GM12864 (cell line): ENCODE results near the gene UTP11.

Experiments used
- DNase-seq: peaks from one replicate; pipeline ENCODE4 v3.0.0-alpha.2; 2011; ENCODE audit warnings: low read depth
- H3K4me3 ChIP-seq: 2 replicates; pipeline ENCODE4 v1.5.1; 2011; ENCODE audit warnings: mild to moderate bottlenecking, low read depth, low read length, control low read depth
- CTCF ChIP-seq: IDR thresholded peaks from 2 replicates; pipeline ENCODE4 v1.5.1; 2011; ENCODE audit warnings: low read depth, mild to moderate bottlenecking, moderate library complexity, low read length, control low read depth, inconsistent platforms; ENCODE audit errors: missing control alignments

Gene UTP11

GRCh38 chr1:38061883-38062328 is 49.4 kb downstream of the UTP11 start:
- no peak for TF ChIP-seq CTCF
- no peak for DNase-seq
- H3K4me3 ChIP-seq = no peak overlapping the region

DNA sequence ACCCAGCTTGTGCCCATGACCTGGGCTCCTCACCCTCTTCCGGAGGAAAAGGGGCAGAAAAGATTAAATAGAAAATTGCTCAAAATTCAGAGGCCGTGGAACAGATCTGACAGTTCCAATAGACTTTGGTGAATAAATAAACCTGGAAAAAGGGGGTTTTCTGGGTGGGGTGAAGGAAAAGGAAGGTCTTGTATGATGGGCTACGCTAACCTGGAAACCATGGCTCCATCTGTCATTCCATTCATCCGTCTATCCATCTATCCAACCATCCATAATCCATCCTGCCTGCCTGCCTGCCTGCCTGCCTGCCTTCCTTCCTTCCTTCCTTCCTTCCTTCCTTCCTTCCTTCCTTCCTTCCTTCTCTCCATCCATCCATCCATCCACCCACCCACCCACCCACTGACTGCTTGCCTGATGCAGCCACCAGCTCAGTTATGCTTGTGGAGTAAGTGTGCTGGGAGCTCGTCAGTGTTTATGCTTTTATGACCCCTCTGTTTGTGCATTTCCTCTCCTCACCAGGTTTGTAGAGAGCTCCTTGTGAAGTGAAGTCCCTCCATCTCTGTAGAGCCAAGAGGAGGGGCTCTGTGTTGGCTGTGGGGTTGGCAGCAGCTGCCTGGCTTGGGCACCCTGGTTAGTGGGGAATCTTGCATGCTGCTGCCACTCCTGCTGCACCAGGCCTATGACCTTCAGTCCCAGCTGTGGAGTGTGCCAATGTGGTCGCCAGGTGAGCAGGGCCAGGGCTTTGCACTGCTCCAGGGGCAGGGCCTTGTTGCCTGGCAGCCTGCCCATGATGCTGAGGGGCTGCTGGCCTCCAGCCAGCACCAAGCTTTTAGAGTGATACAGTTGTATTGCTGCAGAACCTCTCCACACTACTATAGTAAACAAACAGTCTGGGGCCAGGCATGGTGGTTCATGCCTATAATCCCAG is 50.1 kb downstream of the UTP11 start:
- no peak overlapping the region for H3K4me3 ChIP-seq
- DNase-seq = no peak
- no peak for TF ChIP-seq CTCF

DNA sequence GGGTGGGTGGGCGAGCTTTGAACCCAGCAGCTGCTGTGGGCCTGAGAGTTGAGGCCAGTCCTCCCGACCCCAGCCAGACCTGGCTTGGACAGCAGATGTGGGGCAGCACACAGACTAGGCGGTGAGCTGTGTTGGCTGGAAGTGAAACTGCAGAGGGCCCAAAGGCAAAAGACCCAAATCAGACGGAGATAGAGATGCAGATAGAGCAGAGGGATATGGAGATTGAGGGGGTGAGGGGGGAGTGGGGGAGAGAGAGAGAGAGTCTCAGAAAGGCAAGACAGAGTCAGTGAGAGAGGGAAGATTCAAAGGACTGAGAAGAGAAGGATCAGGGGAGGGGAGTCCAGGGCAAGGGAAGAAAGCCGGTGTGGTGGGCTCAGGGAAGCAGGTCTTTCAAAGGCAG is 51.1 kb downstream of the UTP11 start:
- no peak overlapping the region for H3K4me3 ChIP-seq
- no peak for TF ChIP-seq CTCF
- no peak for DNase-seq

- no peak for TF ChIP-seq CTCF
- H3K4me3 ChIP-seq = no peak overlapping the region
- DNase-seq = no peak
Observed at GRCh38 chr1:38064197-38064903, 51.8 kb downstream of the UTP11 start.

- no peak overlapping the region for H3K4me3 ChIP-seq
- no peak for TF ChIP-seq CTCF
- DNase-seq = no peak
Observed at GRCh38 chr1:38068220-38068979, 55.9 kb downstream of the UTP11 start.

GRCh38 chr1:38068980-38069340 is 56.4 kb downstream of the UTP11 start:
- no peak for DNase-seq
- no peak for TF ChIP-seq CTCF

More at GRCh38 chr1:38068980-38069340, 56.4 kb downstream of the UTP11 start:
- no peak overlapping the region for H3K4me3 ChIP-seq
